T-helper 22 cell (primary cell): ENCODE data around the gene CAPN6.

ENCODE experiments used
- DNase-seq: peaks from one replicate; pipeline ENCODE4 v3.0.0-alpha.2; 2020; ENCODE audit warnings: low read depth

CAPN6 gene

DNA sequence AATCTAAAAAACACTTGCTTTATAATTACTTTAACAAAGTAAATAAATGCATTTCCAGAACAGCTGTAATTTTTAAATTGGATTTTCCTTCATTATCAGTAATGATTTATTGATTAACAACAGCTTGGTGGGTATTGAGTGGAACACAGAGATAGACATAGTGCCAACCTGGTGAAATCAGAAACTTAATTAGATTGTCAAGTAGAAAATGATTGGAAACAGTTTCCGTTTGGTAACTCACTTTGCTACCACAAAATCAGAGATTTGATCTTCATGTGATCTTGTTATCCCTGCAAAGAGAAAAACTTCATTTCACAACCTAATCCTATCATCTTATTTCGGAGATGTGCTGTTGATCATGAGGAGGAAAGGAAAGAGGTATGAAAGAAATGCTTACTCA, 70.8 kb downstream of the CAPN6 start:
- DNase-seq: no peak
